ENCODE measurements around the gene RBBP4.

- TF ChIP-seq EZH2phosphoT487 (IDR thresholded peaks at IDR 0.05; ENCODE audit: insufficient read depth, low read depth) = no peak
- no peak for TF ChIP-seq EZH2 (IDR thresholded peaks at IDR 0.05; ENCODE audit: insufficient read depth, poor library complexity, severe bottlenecking)
Measured at GRCh38 chr1:32693455-32694174, 42.6 kb downstream of the RBBP4 start.
